NCI-H510A (cell line): ENCODE measurements around the gene COPG1.
"Not testable (repeated sequence)": the region's sequence is repeated elsewhere in the genome, so short reads cannot be mapped to it uniquely, and the experiment has no call there.

Experiments
- DNase-seq: peaks from one replicate; lab custom pipeline; 2025; lab: John Stamatoyannopoulos, UW

Gene COPG1

GRCh38 chr3:129245141-129245540 is 4.3 kb upstream of the COPG1 start:
- no peak for DNase-seq

- peak; percentile 73 for DNase-seq
Observed at GRCh38 chr3:129245641-129246306, 3.6 kb upstream of the COPG1 start.

GRCh38 chr3:129246636-129247035 is 2.8 kb upstream of the COPG1 start:
- DNase-seq = no peak

GRCh38 chr3:129248286-129248979 is 973 bp upstream of the COPG1 start:
- DNase-seq = no peak

GRCh38 chr3:129252748-129253147 is 3.3 kb downstream of the COPG1 start:
- DNase-seq = no peak

GRCh38 chr3:129254536-129255230 is 5.3 kb downstream of the COPG1 start:
- no peak for DNase-seq

GRCh38 chr3:129256270-129256669 is 6.9 kb downstream of the COPG1 start:
- no peak for DNase-seq

- DNase-seq = no peak
Observed at GRCh38 chr3:129257609-129258008, 8.2 kb downstream of the COPG1 start.

- no peak for DNase-seq
Observed at GRCh38 chr3:129259612-129260477, 10.4 kb downstream of the COPG1 start.

GRCh38 chr3:129260606-129261005 is 11.2 kb downstream of the COPG1 start:
- no peak for DNase-seq

- no peak for DNase-seq
Observed at GRCh38 chr3:129261894-129262293, 12.5 kb downstream of the COPG1 start.

GRCh38 chr3:129263161-129263910 is 13.9 kb downstream of the COPG1 start:
- no peak for DNase-seq

GRCh38 chr3:129264994-129265393 is 15.6 kb downstream of the COPG1 start:
- not testable (repeated sequence) for DNase-seq

- no peak for DNase-seq
Observed at GRCh38 chr3:129266651-129267050, 17.2 kb downstream of the COPG1 start.

GRCh38 chr3:129268396-129268795 is 19.0 kb downstream of the COPG1 start:
- DNase-seq = no peak

GRCh38 chr3:129271674-129272073 is 22.3 kb downstream of the COPG1 start:
- no peak for DNase-seq

- DNase-seq = no peak
Observed at GRCh38 chr3:129276385-129276784, 27.0 kb downstream of the COPG1 start.

GRCh38 chr3:129277829-129278271 is 28.4 kb downstream of the COPG1 start:
- no peak for DNase-seq

- peak; percentile 82 for DNase-seq
Observed at GRCh38 chr3:129278439-129278965, 29.1 kb downstream of the COPG1 start, which contains the start of gene HMCES. Gene HMCES (plus strand): TSS chr3:129278870. CDS start chr3:129279733, 863 bp downstream.

GRCh38 chr3:129278966-129279906 is 29.8 kb downstream of the COPG1 start:
- no peak for DNase-seq
